Measurements from ENCODE around the gene JPH4.
"Not testable (repeated sequence)": the region's sequence is repeated elsewhere in the genome, so short reads cannot be mapped to it uniquely, and the experiment has no call there.

Gene JPH4

DNA sequence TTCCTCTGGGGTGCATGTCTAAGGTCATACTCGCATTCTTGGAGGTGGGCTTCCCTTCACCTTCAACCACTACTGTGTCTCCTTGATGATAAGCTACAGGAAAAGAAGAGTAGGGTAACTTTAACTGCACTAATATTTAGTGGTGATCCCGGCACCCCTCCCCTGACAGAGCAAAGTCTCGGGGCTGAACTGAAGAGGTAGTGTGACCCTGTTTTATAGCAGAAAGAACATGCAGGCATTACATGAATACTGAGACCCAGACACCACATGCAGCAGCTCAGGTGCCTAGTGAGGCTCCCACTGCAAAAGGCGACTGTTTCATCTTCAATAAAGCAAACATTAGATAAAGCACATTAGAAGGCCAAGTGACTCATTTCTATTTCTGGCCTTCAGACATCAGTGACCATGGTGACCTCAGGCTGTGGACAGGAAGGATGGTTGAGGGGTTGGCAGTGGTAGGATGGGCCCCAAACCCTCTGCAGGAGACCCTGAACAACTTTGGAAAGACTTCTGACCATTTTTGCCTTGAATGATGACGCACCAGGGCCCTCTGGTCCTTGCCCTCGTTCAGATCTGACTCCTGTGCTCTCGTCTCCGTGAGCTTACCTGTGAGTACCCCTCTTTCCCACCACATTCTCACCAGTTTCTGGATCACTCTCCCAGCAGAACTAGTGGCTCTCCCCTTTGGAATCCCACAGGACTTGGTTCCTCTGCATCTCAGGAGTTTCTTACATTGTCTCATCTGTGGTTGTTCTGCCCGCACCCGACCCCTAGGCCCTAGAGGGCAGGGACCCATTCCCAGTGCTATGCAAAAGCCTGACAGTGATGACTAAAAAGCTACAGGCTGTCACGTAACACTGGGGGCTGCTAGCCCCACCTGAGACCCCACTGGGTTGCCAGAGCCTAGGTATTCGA lies 23.8 kb upstream of the JPH4 start:
- H3K4me3 ChIP-seq (ENCODE audit: low read length) = no peak overlapping the region
- TF ChIP-seq, protein P1, sequence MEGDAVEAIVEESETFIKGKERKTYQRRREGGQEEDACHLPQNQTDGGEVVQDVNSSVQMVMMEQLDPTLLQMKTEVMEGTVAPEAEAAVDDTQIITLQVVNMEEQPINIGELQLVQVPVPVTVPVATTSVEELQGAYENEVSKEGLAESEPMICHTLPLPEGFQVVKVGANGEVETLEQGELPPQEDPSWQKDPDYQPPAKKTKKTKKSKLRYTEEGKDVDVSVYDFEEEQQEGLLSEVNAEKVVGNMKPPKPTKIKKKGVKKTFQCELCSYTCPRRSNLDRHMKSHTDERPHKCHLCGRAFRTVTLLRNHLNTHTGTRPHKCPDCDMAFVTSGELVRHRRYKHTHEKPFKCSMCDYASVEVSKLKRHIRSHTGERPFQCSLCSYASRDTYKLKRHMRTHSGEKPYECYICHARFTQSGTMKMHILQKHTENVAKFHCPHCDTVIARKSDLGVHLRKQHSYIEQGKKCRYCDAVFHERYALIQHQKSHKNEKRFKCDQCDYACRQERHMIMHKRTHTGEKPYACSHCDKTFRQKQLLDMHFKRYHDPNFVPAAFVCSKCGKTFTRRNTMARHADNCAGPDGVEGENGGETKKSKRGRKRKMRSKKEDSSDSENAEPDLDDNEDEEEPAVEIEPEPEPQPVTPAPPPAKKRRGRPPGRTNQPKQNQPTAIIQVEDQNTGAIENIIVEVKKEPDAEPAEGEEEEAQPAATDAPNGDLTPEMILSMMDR (conservative IDR thresholded peaks at IDR 0.05; ENCODE audit: low read depth, low read length) = no peak
- DNase-seq (ENCODE audit: low read depth) = no peak

DNA sequence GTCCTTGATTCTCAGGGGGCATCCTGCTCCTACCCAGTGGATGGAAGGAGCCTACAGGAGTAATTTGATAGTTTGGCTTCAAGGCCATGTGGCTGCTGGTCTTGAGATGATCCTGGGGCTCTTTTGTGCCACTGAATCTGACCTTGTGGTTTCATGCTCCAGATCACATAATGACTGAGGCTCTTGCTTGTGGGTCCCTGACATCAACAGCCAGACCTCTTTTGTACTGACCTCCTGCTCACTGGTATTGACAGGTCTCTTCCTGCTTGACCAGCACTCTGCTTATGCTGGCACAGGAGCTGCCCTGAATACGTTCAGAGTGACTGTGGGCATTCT lies 23.2 kb upstream of the JPH4 start:
- TF ChIP-seq, protein P1 (conservative IDR thresholded peaks at IDR 0.05; ENCODE audit: low read depth, low read length) = no peak
- no peak for DNase-seq (ENCODE audit: low read depth)
- H3K4me3 ChIP-seq (ENCODE audit: low read length) = no peak overlapping the region

DNA sequence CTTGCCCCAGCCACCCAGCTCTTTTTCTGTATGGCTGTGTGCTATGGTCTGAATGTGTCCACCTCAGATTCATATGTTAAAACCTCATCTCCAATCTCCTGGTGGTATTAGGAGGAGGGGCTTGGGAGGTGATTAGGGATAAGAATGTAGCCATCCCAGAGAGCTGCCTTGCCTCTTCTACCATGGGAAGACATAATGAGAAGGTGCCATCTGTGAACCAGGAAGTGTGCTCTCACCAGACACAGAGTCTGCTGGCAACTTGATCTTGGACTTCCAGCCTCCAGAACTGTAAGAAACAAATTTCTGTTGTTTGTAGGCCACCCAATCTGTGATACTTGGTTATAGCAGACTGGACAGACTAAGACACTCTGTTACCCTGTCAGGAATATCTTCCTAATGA lies 22.8 kb upstream of the JPH4 start:
- no peak for DNase-seq (ENCODE audit: low read depth)
- TF ChIP-seq, protein P1 (conservative IDR thresholded peaks at IDR 0.05; ENCODE audit: low read depth, low read length) = no peak
- H3K4me3 ChIP-seq (ENCODE audit: low read length) = no peak overlapping the region

DNA sequence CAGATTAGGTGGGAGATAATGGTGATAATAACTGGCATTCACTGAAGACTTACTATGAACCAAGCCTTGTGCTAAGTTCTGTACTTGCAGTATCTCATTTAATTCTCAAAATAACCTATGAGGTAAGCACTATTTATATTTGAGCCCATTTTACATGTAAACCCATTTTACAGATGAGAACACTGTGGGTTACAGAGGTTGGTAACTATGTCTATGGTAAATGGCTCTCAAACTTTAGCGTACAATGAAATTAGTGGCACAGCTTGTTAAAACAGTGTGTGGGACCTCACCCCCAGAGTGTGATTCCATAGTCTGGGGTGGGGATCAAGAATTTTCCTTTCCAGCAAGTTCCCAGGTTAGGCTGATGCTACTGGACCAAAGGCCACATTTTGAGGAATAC lies 22.2 kb upstream of the JPH4 start:
- no peak overlapping the region for H3K4me3 ChIP-seq (ENCODE audit: low read length)
- DNase-seq (ENCODE audit: low read depth) = no peak
- TF ChIP-seq, protein P1 (conservative IDR thresholded peaks at IDR 0.05; ENCODE audit: low read depth, low read length) = no peak

DNA sequence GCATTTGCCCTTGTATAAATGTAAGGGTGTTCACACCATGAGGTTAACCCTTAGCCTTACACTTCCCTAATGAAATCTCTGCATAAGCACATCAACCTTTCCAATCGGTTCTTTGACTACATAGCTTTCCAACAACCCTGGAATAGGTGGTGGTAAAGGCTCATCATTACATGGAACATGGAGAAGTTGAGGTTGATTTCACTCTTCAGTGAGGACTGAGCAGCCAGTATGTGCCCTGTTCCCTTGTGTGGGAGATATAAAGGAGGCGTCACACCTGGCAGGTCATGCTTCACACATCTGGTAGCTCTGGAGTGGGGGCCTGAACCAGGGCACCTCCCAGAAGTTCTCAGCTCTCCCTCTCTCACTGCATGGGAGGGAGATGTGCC lies 21.7 kb upstream of the JPH4 start:
- TF ChIP-seq, protein P1 (conservative IDR thresholded peaks at IDR 0.05; ENCODE audit: low read depth, low read length) = no peak
- DNase-seq (ENCODE audit: low read depth) = no peak
- H3K4me3 ChIP-seq (ENCODE audit: low read length) = no peak overlapping the region

DNA sequence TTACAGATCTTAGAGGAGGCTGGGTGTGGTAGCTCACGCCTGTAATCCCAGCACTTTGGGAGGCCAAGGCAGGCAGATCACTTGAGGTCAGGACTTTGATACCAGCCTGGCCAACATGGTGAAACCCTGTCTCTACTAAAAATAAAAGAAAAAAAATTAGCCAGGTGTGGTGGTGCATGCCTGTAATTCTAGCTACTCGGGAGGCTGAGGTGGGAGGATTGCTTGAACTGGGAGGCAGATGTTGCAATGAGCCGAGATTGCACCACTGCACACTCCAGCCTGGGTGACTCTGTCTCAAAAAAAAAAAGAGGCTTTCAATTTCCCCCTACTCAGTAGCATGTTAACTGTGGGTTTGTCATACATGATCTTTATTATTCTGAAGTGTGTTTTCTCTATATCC lies 15.6 kb upstream of the JPH4 start:
- DNase-seq (ENCODE audit: low read depth) = not testable (repeated sequence)

DNA sequence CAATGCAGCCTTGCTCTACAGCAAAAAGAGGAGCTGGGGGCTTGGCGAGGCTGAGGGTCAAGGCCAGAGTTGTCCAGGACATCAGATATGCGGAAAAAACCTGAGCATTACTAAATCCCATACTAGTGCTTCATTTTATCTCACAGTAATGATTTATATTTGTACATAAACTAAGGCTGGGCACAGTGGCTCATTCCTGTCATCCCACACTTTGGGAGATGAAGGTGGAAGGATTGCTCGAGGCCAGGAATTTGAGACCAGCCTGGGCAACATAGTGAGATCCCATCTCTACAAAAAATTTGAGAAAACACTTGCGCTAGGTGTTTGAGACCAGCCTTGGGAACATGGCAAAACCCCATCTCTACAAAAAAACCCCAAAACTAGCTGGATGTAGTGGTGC lies 11.6 kb upstream of the JPH4 start:
- TF ChIP-seq, protein P1 (conservative IDR thresholded peaks at IDR 0.05; ENCODE audit: low read depth, low read length) = no peak
- no peak for DNase-seq (ENCODE audit: low read depth)
- no peak overlapping the region for H3K4me3 ChIP-seq (ENCODE audit: low read length)

More for the DNA sequence above, 15.6 kb upstream of the JPH4 start:
- H3K4me3 ChIP-seq (ENCODE audit: low read length) = not testable (repeated sequence)

Data from retinal pigment epithelial cell (primary cell).